B cell (primary cell): Measurements from ENCODE around the gene URB1. TPM values are rescaled to one million over a fixed set of nuclear protein-coding genes. Genes with fewer than 3 reads are reported as not detected.

Experiments
- ATAC-seq: fragments of 200-7000 bp; cut with Tn5 transposase; one replicate; pipeline ENCODE4 v1.10.0; 2021; ENCODE audit warnings: low read depth, mild to moderate bottlenecking, moderate number of reproducible peaks, moderate library complexity
- CTCF ChIA-PET: fragments of 350-600 bp; sonication (Branson Sonifier 250); formaldehyde crosslinking; loops from one replicate; lab custom pipeline; 2021; ENCODE audit warnings: antibody characterized with exemption, inconsistent platforms; lab: Charles Lee
- POLR2A ChIA-PET: fragments of 350-600 bp; sonication (Branson Sonifier 250); formaldehyde crosslinking; loops from one replicate; lab custom pipeline; 2021; ENCODE audit warnings: antibody characterized with exemption; lab: Charles Lee
- DNase-seq: peaks from one replicate; pipeline ENCODE4 v3.0.0; 2013
- H2AFZ ChIP-seq: 2 replicates; pipeline ENCODE4 v1.6.1; 2012; ENCODE audit warnings: mild to moderate bottlenecking, low read depth, low read length; ENCODE audit not compliant: insufficient read depth, poor library complexity, severe bottlenecking
- H3K27ac ChIP-seq, 2 donors: 1 replicate in 1 of 2; 2 replicates in 1 of 2; pipeline ENCODE4 v1.5.1; 2012 to 2013; ENCODE audit warnings: low read length in 2 of 2, mild to moderate bottlenecking in 2 of 2, moderate library complexity in 1 of 2
- H3K27me3 ChIP-seq, 4 experiments: fragments of 200-600 bp in 1 of 4; sonication (generic) in 1 of 4; replicated peaks in 1 of 4; 1 replicate in 2 of 4; 2 replicates in 2 of 4; pipeline versions ENCODE4 v1.6.1 to v1.7.0; 2013 to 2016; ENCODE audit warnings: low read length in 3 of 4, mild to moderate bottlenecking in 2 of 4, mixed read lengths in 1 of 4, moderate library complexity in 1 of 4; ENCODE audit not compliant: insufficient read depth in 4 of 4, control insufficient read depth in 3 of 4; ENCODE audit errors: control extremely low read depth in 1 of 4
- H3K36me3 ChIP-seq, 2 experiments: replicated peaks in 1 of 2; 1 replicate in 1 of 2; 2 replicates in 1 of 2; pipeline versions ENCODE4 v1.6.1 to v1.7.1; 2013; ENCODE audit warnings: low read length in 1 of 2; ENCODE audit not compliant: insufficient read depth in 2 of 2, control insufficient read depth in 1 of 2; ENCODE audit errors: control extremely low read depth in 1 of 2, extremely low read depth in 1 of 2
- H3K4me1 ChIP-seq, 2 donors: fragments of 200-600 bp in 1 of 2; sonication (generic) in 1 of 2; 1 replicate in 1 of 2; 2 replicates in 1 of 2; pipeline versions ENCODE4 v1.5.1 to v1.6.1; 2013 to 2017; ENCODE audit warnings: low read length in 2 of 2; ENCODE audit not compliant: control insufficient read depth in 2 of 2, insufficient read depth in 2 of 2
- H3K4me2 ChIP-seq: replicated peaks from 2 replicates; pipeline ENCODE3; 2012; ENCODE audit warnings: mild to moderate bottlenecking, low read depth, low read length; ENCODE audit not compliant: poor library complexity, severe bottlenecking
- H3K4me3 ChIP-seq, 5 experiments: fragments of 200-600 bp in 1 of 5; sonication (generic) in 1 of 5; 1 replicate in 3 of 5; 2 replicates in 2 of 5; pipeline versions ENCODE4 v1.5.1 to v1.7.0; 2011 to 2016; ENCODE audit warnings: low read length in 4 of 5, mild to moderate bottlenecking in 4 of 5, low read depth in 2 of 5, control low read depth in 1 of 5, moderate library complexity in 1 of 5; ENCODE audit not compliant: insufficient read depth in 1 of 5; ENCODE audit errors: control extremely low read depth in 1 of 5, extremely low read depth in 1 of 5
- H3K79me2 ChIP-seq: fragments of 200-600 bp; sonication (generic); one replicate; pipeline ENCODE4 v1.6.0; 2016; ENCODE audit warnings: low read length; ENCODE audit not compliant: control insufficient read depth, insufficient read depth
- H3K9ac ChIP-seq: fragments of 200-600 bp; sonication (generic); 2 replicates; pipeline ENCODE4 v1.6.1; 2017; ENCODE audit warnings: mild to moderate bottlenecking, low read length, moderate library complexity
- H3K9me3 ChIP-seq, 3 donors: one replicate each; pipeline versions ENCODE4 v1.6.1 to v1.7.1; 2013; ENCODE audit warnings: low read length in 2 of 3; ENCODE audit not compliant: control insufficient read depth in 2 of 3, insufficient read depth in 1 of 3; ENCODE audit errors: control extremely low read depth in 1 of 3
- H4K20me1 ChIP-seq: 2 replicates; pipeline ENCODE4 v1.6.0; 2012; ENCODE audit warnings: mild to moderate bottlenecking, low read length; ENCODE audit not compliant: insufficient read depth, control insufficient read depth, poor library complexity, severe bottlenecking
- H3K27ac Mint-ChIP-seq: one replicate; pipeline ENCODE4 v1.8.0; 2021; ENCODE audit warnings: mixed read lengths
- H3K27me3 Mint-ChIP-seq: one replicate; pipeline ENCODE4 v1.8.0; 2021; ENCODE audit warnings: mixed read lengths
- H3K4me1 Mint-ChIP-seq: one replicate; pipeline ENCODE4 v1.8.0; 2021; ENCODE audit warnings: mixed read lengths
- H3K4me3 Mint-ChIP-seq: one replicate; pipeline ENCODE4 v1.8.0; 2021; ENCODE audit warnings: mixed read lengths
- H3K9me3 Mint-ChIP-seq: one replicate; pipeline ENCODE4 v1.8.0; 2022; ENCODE audit warnings: mixed read lengths; ENCODE audit not compliant: insufficient read depth
- EZH2 ChIP-seq: IDR thresholded peaks from 2 replicates; pipeline ENCODE4 v1.6.1; 2012; ENCODE audit warnings: borderline replicate concordance, low read depth, mild to moderate bottlenecking, moderate library complexity, low read length; ENCODE audit not compliant: insufficient read depth, poor library complexity, severe bottlenecking
- WGBS: methylation state at CpG from one replicate; pipeline ENCODE4 v1.1.5; 2013; ENCODE audit warnings: missing lambda C conversion rate; ENCODE audit not compliant: insufficient coverage; 5-methylcytosine and 5-hydroxymethylcytosine counted together
- intact Hi-C: fragments of 100-400 bp; cut with micrococcal nuclease; formaldehyde crosslinking; loops from one replicate; pipeline ENCODE4 v1.10.0; 2022
- polyA plus RNA-seq: library from polyadenylated mRNA; depleted of rRNA; stranded (reverse); fragments of >200 nt; gene quantifications from 2 replicates; pipeline ENCODE4 v1.2.3, GENCODE V29; 2012
- total RNA-seq, 2 donors: library from RNA; stranded (reverse); fragments of 120-200 nt in 1 of 2; gene quantifications; 1 replicate in 1 of 2; 2 replicates in 1 of 2; pipeline versions ENCODE4 v1.2.3 to v1.2.4, GENCODE V29; 2013 to 2022
- TF ChIP-seq, protein P1 (sequence below): fragments of 200-600 bp; IDR thresholded peaks from one replicate; pipeline ENCODE4 v1.8.0; 2022; ENCODE audit warnings: antibody characterized with exemption, mild to moderate bottlenecking

URB1 gene
- total and polyA plus RNA-seq, 2 donors (not counting 1 experiment from before 2014, with no cell fraction given), result 4.7 to 15.2 TPM

DNA sequence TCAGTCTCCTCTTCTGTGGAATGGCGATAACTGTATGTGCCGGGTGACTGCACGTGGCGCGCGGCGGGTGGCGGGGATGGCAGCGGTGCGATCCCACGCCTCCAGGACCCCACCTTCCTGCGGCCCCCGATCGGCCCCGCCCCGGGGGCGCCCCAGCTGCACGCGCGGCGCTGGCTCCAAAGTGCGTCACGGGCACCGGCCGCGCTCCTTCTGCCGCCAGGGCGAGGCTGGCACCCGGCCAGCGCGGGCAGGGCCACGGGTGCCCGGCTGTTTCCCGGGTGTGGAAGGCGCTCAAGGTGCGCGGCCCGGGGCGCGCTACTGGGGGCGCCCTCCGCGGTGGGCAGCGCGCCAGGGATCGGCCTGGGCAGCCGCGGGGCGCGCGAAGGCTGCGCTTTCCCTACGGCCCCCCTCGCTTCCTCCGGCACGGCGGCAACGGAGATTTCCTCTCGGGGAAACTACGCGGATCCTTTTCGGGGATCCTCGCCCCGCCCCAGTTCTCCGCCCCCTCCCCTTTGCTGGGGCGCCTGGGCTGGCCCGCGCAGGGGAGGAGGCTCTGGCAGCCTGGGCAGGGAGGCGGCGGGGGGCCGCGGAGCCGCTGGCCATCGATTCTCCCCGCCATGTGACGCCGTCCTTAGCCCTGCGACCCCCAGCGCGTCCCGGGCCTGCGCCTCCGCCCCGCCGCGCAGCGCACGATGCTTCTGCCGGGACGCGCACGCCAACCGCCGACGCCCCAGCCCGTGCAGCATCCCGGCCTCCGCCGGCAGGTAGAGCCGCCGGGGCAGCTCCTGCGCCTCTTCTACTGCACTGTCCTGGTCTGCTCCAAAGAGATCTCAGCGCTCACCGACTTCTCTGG lies 19.6 kb upstream of the URB1 start, which contains the start of gene EVA1C:
Gene EVA1C, plus strand, starts transcription at position 545 of the 853 bp plus-strand sequence. Its CDS starts 148 bp downstream, at position 693.
- Histone ChIP-seq H3K9me3 (peaks cover 0 to 10% (median 0%) of the 10 kb centered on the region in 3 donors), H4K20me1 (no peaks in the 10 kb centered on the region), H3K27ac (no peak within 1 kb of the TSS), H3K4me1 (peaks cover 13% of the 10 kb centered on the region in 2 donors), H3K27me3 (peaks cover 0 to 29% (median 7%) of the 10 kb centered on the region in 4 experiments), H3K4me2 (peak within 1 kb of the TSS; percentile 80), H3K9ac (peak within 1 kb of the TSS; percentile 58), H3K79me2 (no peaks in the 10 kb centered on the region), H2AFZ (peak within 1 kb of the TSS; percentile 69), H3K36me3 (no peaks in the 10 kb centered on the region), H3K4me3 (peak within 1 kb of the TSS in 4 of 5 experiments; percentile 31 to 59 (median 46))
- peak; percentile 41 for DNase-seq
- TF ChIP-seq EZH2, result no peak
- TF ChIP-seq, protein P1, sequence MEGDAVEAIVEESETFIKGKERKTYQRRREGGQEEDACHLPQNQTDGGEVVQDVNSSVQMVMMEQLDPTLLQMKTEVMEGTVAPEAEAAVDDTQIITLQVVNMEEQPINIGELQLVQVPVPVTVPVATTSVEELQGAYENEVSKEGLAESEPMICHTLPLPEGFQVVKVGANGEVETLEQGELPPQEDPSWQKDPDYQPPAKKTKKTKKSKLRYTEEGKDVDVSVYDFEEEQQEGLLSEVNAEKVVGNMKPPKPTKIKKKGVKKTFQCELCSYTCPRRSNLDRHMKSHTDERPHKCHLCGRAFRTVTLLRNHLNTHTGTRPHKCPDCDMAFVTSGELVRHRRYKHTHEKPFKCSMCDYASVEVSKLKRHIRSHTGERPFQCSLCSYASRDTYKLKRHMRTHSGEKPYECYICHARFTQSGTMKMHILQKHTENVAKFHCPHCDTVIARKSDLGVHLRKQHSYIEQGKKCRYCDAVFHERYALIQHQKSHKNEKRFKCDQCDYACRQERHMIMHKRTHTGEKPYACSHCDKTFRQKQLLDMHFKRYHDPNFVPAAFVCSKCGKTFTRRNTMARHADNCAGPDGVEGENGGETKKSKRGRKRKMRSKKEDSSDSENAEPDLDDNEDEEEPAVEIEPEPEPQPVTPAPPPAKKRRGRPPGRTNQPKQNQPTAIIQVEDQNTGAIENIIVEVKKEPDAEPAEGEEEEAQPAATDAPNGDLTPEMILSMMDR, result no peak
- H3K27ac Mint-ChIP-seq, result no peak within 1 kb of the TSS
- intact Hi-C loops, result no loop called here
- 1% methylated on average over 104 of the region's 104 CpGs for WGBS
- peaks cover 54% of the 10 kb centered on the region for H3K27me3 Mint-ChIP-seq
- peaks cover 16% of the 10 kb centered on the region for H3K4me1 Mint-ChIP-seq
- ChIA-PET POLR2A (no interaction called here), CTCF (interaction anchor here (1.1 kb wide), 1 partner anchor 10 kb away, joined by 3 read pairs; no protein-coding TSS in a partner anchor)
- H3K4me3 Mint-ChIP-seq, result peak within 1 kb of the TSS; percentile 84
- ATAC-seq, result peak; percentile 39
- no peaks in the 10 kb centered on the region for H3K9me3 Mint-ChIP-seq
